SJSA1 (cell line): ENCODE data around the gene EARS2. TPM values are rescaled to one million over a fixed set of nuclear protein-coding genes. Genes with fewer than 3 reads are reported as not detected.
"Not testable (repeated sequence)": the region's sequence is repeated elsewhere in the genome, so short reads cannot be mapped to it uniquely, and the experiment has no call there.

Source experiments
- DNase-seq, 2 experiments: peaks; one replicate each; pipeline ENCODE4 v3.0.0-alpha.2; 2015 to 2020; ENCODE audit warnings: low spot score in 2 of 2, low read depth in 1 of 2
- H3K27ac ChIP-seq: fragments of 250-450 bp; sonication (Bioruptor Pico); 2 replicates; pipeline ENCODE4 v1.5.1; 2020; ENCODE audit warnings: mild to moderate bottlenecking, moderate library complexity
- H3K27me3 ChIP-seq: fragments of 250-450 bp; sonication (Bioruptor Pico); replicated peaks from 2 replicates; pipeline ENCODE4 v1.5.1; 2020; ENCODE audit warnings: mild to moderate bottlenecking, moderate library complexity
- H3K36me3 ChIP-seq: fragments of 250-450 bp; sonication (Bioruptor Pico); 2 replicates; pipeline ENCODE4 v1.5.1; 2020; ENCODE audit warnings: mild to moderate bottlenecking
- H3K4me1 ChIP-seq: fragments of 250-450 bp; sonication (Bioruptor Pico); replicated peaks from 2 replicates; pipeline ENCODE4 v1.6.1; 2021; ENCODE audit warnings: mild to moderate bottlenecking
- H3K4me3 ChIP-seq: fragments of 250-450 bp; sonication (Bioruptor Pico); 2 replicates; pipeline ENCODE4 v1.5.1; 2020; ENCODE audit warnings: mild to moderate bottlenecking
- H3K9me3 ChIP-seq: fragments of 250-450 bp; sonication (Bioruptor Pico); replicated peaks from 2 replicates; pipeline ENCODE4 v1.5.1; 2020; ENCODE audit warnings: mild to moderate bottlenecking
- total RNA-seq: library from RNA; depleted of rRNA; stranded (reverse); fragments of >200 nt; shearing (Covaris generic); gene quantifications from 2 replicates; pipeline ENCODE4 v1.2.3, GENCODE V29; 2014; rRNA removed

The EARS2 gene
- total RNA-seq, 1 experiment from 2014 or later = 48.4 TPM

- H3K27ac ChIP-seq = no peak overlapping the region
- DNase-seq = no peak
- H3K9me3 ChIP-seq = no peaks in the 10 kb centered on the region
- peaks cover 91% of the 10 kb centered on the region for H3K36me3 ChIP-seq
- no peaks in the 10 kb centered on the region for H3K27me3 ChIP-seq
- no peak overlapping the region for H3K4me3 ChIP-seq
- H3K4me1 ChIP-seq = no peaks in the 10 kb centered on the region
Measured at GRCh38 chr16:23484510-23485256, 72.5 kb downstream of the EARS2 start.

- H3K9me3 ChIP-seq, DNase-seq, H3K27me3 ChIP-seq, H3K4me3 ChIP-seq, H3K4me1 ChIP-seq, H3K27ac ChIP-seq: not testable (repeated sequence)
- peaks cover 93% of the 10 kb centered on the region for H3K36me3 ChIP-seq
Measured at GRCh38 chr16:23483492-23483891, 73.7 kb downstream of the EARS2 start.

GRCh38 chr16:23482778-23483177 is 74.4 kb downstream of the EARS2 start:
- Histone ChIP-seq H3K4me1 (no peaks in the 10 kb centered on the region), H3K27ac (no peak overlapping the region), H3K27me3 (no peaks in the 10 kb centered on the region), H3K36me3 (peaks cover 89% of the 10 kb centered on the region), H3K4me3 (no peak overlapping the region), H3K9me3 (no peaks in the 10 kb centered on the region)
- no peak for DNase-seq

GRCh38 chr16:23480257-23480656 is 76.9 kb downstream of the EARS2 start:
- H3K9me3 ChIP-seq = no peaks in the 10 kb centered on the region
- H3K27me3 ChIP-seq = no peaks in the 10 kb centered on the region
- H3K4me1 ChIP-seq = no peaks in the 10 kb centered on the region
- H3K4me3 ChIP-seq = no peak overlapping the region
- H3K36me3 ChIP-seq = peaks cover 85% of the 10 kb centered on the region
- no peak overlapping the region for H3K27ac ChIP-seq
- no peak for DNase-seq

GRCh38 chr16:23479138-23479537 is 78.0 kb downstream of the EARS2 start:
- Histone ChIP-seq H3K4me1 (no peaks in the 10 kb centered on the region), H3K36me3 (peaks cover 84% of the 10 kb centered on the region), H3K27ac (no peak overlapping the region), H3K27me3 (no peaks in the 10 kb centered on the region), H3K4me3 (no peak overlapping the region), H3K9me3 (no peaks in the 10 kb centered on the region)
- DNase-seq = no peak

- DNase-seq = no peak
Measured at GRCh38 chr16:23478566-23478965, 78.6 kb downstream of the EARS2 start.

GRCh38 chr16:23476289-23476688 is 80.9 kb downstream of the EARS2 start:
- DNase-seq = no peak
- Histone ChIP-seq H3K27me3 (no peaks in the 10 kb centered on the region), H3K4me1 (no peaks in the 10 kb centered on the region), H3K9me3 (no peaks in the 10 kb centered on the region), H3K4me3 (no peak overlapping the region), H3K36me3 (peaks cover 71% of the 10 kb centered on the region), H3K27ac (no peak overlapping the region)

More at GRCh38 chr16:23478566-23478965, 78.6 kb downstream of the EARS2 start:
- Histone ChIP-seq H3K4me1 (no peaks in the 10 kb centered on the region), H3K4me3 (no peak overlapping the region), H3K27me3 (no peaks in the 10 kb centered on the region), H3K9me3 (no peaks in the 10 kb centered on the region), H3K27ac (no peak overlapping the region), H3K36me3 (peaks cover 87% of the 10 kb centered on the region)

Other genes starting within 250 kb of the EARS2 start
- 10.9 and 16.1 TPM in 2 replicates for gene COG7, start 104.2 kb downstream of the EARS2 start, total RNA-seq
- 11.7 and 28.0 TPM in 2 replicates for gene GGA2, start 46.9 kb downstream of the EARS2 start, total RNA-seq
- gene UBFD1, start 377 bp upstream of the EARS2 start, total RNA-seq = 88.0 and 173 TPM in 2 replicates
- 140 and 184 TPM in 2 replicates for gene NDUFAB1, start 39.0 kb upstream of the EARS2 start, total RNA-seq
- gene PALB2, start 84.0 kb upstream of the EARS2 start, total RNA-seq = 9.7 and 12.4 TPM in 2 replicates
- gene DCTN5, start 84.1 kb upstream of the EARS2 start, total RNA-seq = 22.4 and 57.8 TPM in 2 replicates
- 72.9 and 86.5 TPM in 2 replicates for gene PLK1, start 121.5 kb upstream of the EARS2 start, total RNA-seq
- gene ERN2, start 155.9 kb upstream of the EARS2 start, total RNA-seq = not detected in 2 replicates
- not detected in 2 replicates for gene CHP2, start 197.7 kb upstream of the EARS2 start, total RNA-seq